C4-2B (cell line): ENCODE measurements around the gene COL15A1.

Source experiments
- ZFX ChIP-seq: fragments of 450-650 bp; IDR thresholded peaks from 2 replicates; pipeline ENCODE4 v1.6.1; 2017
- TF ChIP-seq, protein P1 (sequence below): fragments of 450-650 bp; conservative IDR thresholded peaks from 2 replicates; pipeline ENCODE4 v1.5.1; 2017; ENCODE audit warnings: mild to moderate bottlenecking

DNA sequence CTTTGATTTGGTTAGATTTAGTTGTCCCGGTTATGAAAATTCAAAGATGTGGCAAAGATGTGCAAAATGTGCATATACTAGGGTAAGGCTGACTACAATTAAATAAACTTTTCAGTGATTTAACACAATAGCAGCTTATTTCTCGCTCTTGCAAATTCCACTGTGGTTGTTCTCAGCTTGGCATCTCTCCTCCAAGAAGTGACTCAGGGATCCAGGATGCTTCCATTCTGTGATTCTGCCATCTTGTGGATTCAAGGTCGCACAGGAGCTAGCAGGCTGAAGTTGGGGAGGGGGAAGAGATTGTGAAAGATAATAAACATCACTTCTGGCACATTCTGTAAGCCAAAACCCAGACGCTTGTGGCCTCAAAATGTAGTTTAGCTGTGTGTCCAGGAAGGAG, 101.1 kb downstream of the COL15A1 start:
- TF ChIP-seq, protein P1, sequence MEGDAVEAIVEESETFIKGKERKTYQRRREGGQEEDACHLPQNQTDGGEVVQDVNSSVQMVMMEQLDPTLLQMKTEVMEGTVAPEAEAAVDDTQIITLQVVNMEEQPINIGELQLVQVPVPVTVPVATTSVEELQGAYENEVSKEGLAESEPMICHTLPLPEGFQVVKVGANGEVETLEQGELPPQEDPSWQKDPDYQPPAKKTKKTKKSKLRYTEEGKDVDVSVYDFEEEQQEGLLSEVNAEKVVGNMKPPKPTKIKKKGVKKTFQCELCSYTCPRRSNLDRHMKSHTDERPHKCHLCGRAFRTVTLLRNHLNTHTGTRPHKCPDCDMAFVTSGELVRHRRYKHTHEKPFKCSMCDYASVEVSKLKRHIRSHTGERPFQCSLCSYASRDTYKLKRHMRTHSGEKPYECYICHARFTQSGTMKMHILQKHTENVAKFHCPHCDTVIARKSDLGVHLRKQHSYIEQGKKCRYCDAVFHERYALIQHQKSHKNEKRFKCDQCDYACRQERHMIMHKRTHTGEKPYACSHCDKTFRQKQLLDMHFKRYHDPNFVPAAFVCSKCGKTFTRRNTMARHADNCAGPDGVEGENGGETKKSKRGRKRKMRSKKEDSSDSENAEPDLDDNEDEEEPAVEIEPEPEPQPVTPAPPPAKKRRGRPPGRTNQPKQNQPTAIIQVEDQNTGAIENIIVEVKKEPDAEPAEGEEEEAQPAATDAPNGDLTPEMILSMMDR, result no peak
- TF ChIP-seq ZFX, result no peak
